Adrenal gland (tissue), 19 donors: ENCODE measurements around the gene ATP1A1. TPM values are rescaled to one million over a fixed set of nuclear protein-coding genes. Genes with fewer than 3 reads are reported as not detected.

ENCODE experiments used
- DNase-seq, 7 donors: peaks; one replicate each; pipeline ENCODE4 v3.0.0-alpha.2; 2019 to 2020
- H3K27ac ChIP-seq, 5 donors: fragments of 200-600 bp; sonication (generic) in 4 of 5; 1 replicate in 3 of 5; 2 replicates in 2 of 5; pipeline versions ENCODE4 v1.5.1 to v1.8.0; 2016 to 2020; ENCODE audit warnings: mild to moderate bottlenecking in 1 of 5
- H3K27me3 ChIP-seq: fragments of 200-600 bp; 2 replicates; pipeline ENCODE4 v1.8.0; 2021
- H3K36me3 ChIP-seq, 2 donors: fragments of 200-600 bp; replicated peaks in 1 of 2; 1 replicate in 1 of 2; 2 replicates in 1 of 2; pipeline versions ENCODE4 v1.5.1 to v1.8.0; 2018 to 2022
- H3K4me1 ChIP-seq, 2 donors: fragments of 200-600 bp; replicated peaks in 1 of 2; 1 replicate in 1 of 2; 2 replicates in 1 of 2; pipeline versions ENCODE4 v1.5.1 to v1.8.0; 2018 to 2021
- H3K4me3 ChIP-seq, 4 donors: fragments of 200-600 bp; sonication (generic) in 3 of 4; one replicate each; pipeline ENCODE4 v1.5.1; 2016 to 2018
- H3K9me3 ChIP-seq, 3 donors: fragments of 200-600 bp; sonication (generic) in 1 of 3; replicated peaks in 1 of 3; 1 replicate in 2 of 3; 2 replicates in 1 of 3; pipeline versions ENCODE4 v1.5.1 to v1.8.0; 2016 to 2021
- POLR2A ChIP-seq, 2 donors: fragments of 450-650 bp; IDR thresholded peaks; one replicate each; pipeline ENCODE4 v1.6.1; 2017; ENCODE audit warnings: antibody characterized with exemption in 2 of 2, mild to moderate bottlenecking in 2 of 2, moderate library complexity in 1 of 2
- WGBS, 4 donors: extraction: QIAGEN DNeasy Blood & Tissue Kit in 2 of 4; methylation state at CpG; one replicate each; pipeline versions ENCODE4 v1.1.5 to v1.1.7; 2013 to 2017; 5-methylcytosine and 5-hydroxymethylcytosine counted together
- intact Hi-C, 2 donors: fragments of 100-400 bp; cut with DNase I; formaldehyde crosslinking; loops; one replicate each; pipeline versions ENCODE4 v1.14.1 to v1.15.0; 2022 to 2023
- long read RNA-seq, 10 donors: library from polyadenylated mRNA in 3 of 10; unstranded in 2 of 10; stranded (forward) in 1 of 10; transcript quantifications; one replicate each; pipeline ENCODE4 v2.0.0 and lab custom pipeline, GENCODE V29; 2021 to 2026
- polyA plus RNA-seq, 3 donors: library from polyadenylated mRNA; stranded (reverse); fragments of 200-250 nt in 2 of 3; fragments of 350-450 nt in 1 of 3; fragmentation: Illumina TruSeq in 1 of 3; extraction: RNeasy Lipid Tissue Mini Kit (QIAGEN cat#74804) in 1 of 3; gene quantifications; one replicate each; pipeline ENCODE4 v1.2.3, GENCODE V29; 2013 to 2014
- total RNA-seq, 9 donors: library from RNA; depleted of rRNA in 4 of 9; stranded (reverse); fragments of >200 nt in 4 of 9; fragments of 120-200 nt in 1 of 9; fragmentation: NEBNext Ultra II Directional in 1 of 9; extraction: Animal tissue kit (Norgen Biotek cat#: 25700) in 1 of 9; gene quantifications; one replicate each; pipeline versions ENCODE4 v1.1.0 to v1.2.4, GENCODE V29; 2013 to 2023
- TF ChIP-seq, protein P1 (sequence below), 6 experiments: fragments of 450-650 bp in 4 of 6; fragments of 200-600 bp in 2 of 6; sonication (generic) in 1 of 6; IDR thresholded peaks; 1 replicate in 5 of 6; 2 replicates in 1 of 6; pipeline versions ENCODE4 v1.5.1 to v1.8.0; 2016 to 2021; ENCODE audit warnings: antibody characterized with exemption in 6 of 6, mild to moderate bottlenecking in 2 of 6, moderate library complexity in 1 of 6
- donor health status: healthy with polysubstance abuse.
- donor health status: Bipolar disorder and iron deficiency.
- donor health status: DM: yes; HTN: yes; CAD: no.
- donor health status: DM: no; HTN: no; CAD: no.
- donor health status: DM: no; HTN: no; CAD: no.
- donor health status: DM: yes; HTN: yes; CAD: no.

The ATP1A1 gene
- 100 to 1,000 TPM; 188 to 377 (median 243) TPM for total RNA-seq
- 100 to 1,000 TPM in 2 of 3 donors, 10 to 100 TPM in 1; 60.7 to 336 (median 109) TPM for polyA plus RNA-seq
- long read RNA-seq, donor 1, transcript ATP1A1-201 (23 exons, 3,654 nt), result major isoform, 85 of 231 reads
- long read RNA-seq, donor 1, partial matches to known transcripts, result 145 of 231 reads
- long read RNA-seq, donor 1, other reads (novel, unspliced or antisense), result 0 of 231 reads
- long read RNA-seq, donor 2, transcript ATP1A1-208 (3 exons, 1,728 nt), result minor isoform, 9 of 165 reads
- long read RNA-seq, donor 2, transcript ATP1A1-201 (23 exons, 3,654 nt), result major isoform, 53 of 165 reads
- long read RNA-seq, donor 2, partial matches to known transcripts, result 102 of 165 reads
- long read RNA-seq, donor 2, other reads (novel, unspliced or antisense), result 0 of 165 reads
- long read RNA-seq, donor 3, transcript ATP1A1-201 (23 exons, 3,654 nt), result major isoform, 81 of 207 reads
- long read RNA-seq, donor 3, partial matches to known transcripts, result 122 of 207 reads
- long read RNA-seq, donor 3, other reads (novel, unspliced or antisense), result 0 of 207 reads
- long read RNA-seq, donor 4, transcript ATP1A1-201 (23 exons, 3,654 nt), result major isoform, 7 of 23 reads
- long read RNA-seq, donor 4, partial matches to known transcripts, result 16 of 23 reads
- long read RNA-seq, donor 4, other reads (novel, unspliced or antisense), result 0 of 23 reads
- long read RNA-seq, donor 5, transcript ATP1A1-201 (23 exons, 3,654 nt), result major isoform, 292 of 330 reads
- long read RNA-seq, donor 5, transcript ATP1A1-211 (23 exons, 3,763 nt), result minor isoform, 5 of 330 reads
- long read RNA-seq, donor 5, partial matches to known transcripts, result 29 of 330 reads
- long read RNA-seq, donor 5, other reads (novel, unspliced or antisense), result 4 of 330 reads
- long read RNA-seq, donor 6, partial matches to known transcripts, result 19 of 26 reads
- long read RNA-seq, donor 6, other reads (novel, unspliced or antisense), result 2 of 26 reads
- long read RNA-seq, donor 7, transcript ATP1A1-201 (23 exons, 3,654 nt), result major isoform, 16 of 103 reads
- long read RNA-seq, donor 7, partial matches to known transcripts, result 85 of 103 reads
- long read RNA-seq, donor 7, other reads (novel, unspliced or antisense), result 0 of 103 reads
- long read RNA-seq, donor 8, transcript ATP1A1-201 (23 exons, 3,654 nt), result major isoform, 99 of 292 reads
- long read RNA-seq, donor 8, partial matches to known transcripts, result 190 of 292 reads
- long read RNA-seq, donor 8, other reads (novel, unspliced or antisense), result 0 of 292 reads
- long read RNA-seq, donor 9, transcript ATP1A1-201 (23 exons, 3,654 nt), result major isoform, 44 of 89 reads
- long read RNA-seq, donor 9, partial matches to known transcripts, result 44 of 89 reads
- long read RNA-seq, donor 9, other reads (novel, unspliced or antisense), result 0 of 89 reads
- long read RNA-seq, donor 10, transcript ATP1A1-201 (23 exons, 3,654 nt), result major isoform, 42 of 111 reads
- long read RNA-seq, donor 10, partial matches to known transcripts, result 69 of 111 reads
- long read RNA-seq, donor 10, other reads (novel, unspliced or antisense), result 0 of 111 reads

DNA sequence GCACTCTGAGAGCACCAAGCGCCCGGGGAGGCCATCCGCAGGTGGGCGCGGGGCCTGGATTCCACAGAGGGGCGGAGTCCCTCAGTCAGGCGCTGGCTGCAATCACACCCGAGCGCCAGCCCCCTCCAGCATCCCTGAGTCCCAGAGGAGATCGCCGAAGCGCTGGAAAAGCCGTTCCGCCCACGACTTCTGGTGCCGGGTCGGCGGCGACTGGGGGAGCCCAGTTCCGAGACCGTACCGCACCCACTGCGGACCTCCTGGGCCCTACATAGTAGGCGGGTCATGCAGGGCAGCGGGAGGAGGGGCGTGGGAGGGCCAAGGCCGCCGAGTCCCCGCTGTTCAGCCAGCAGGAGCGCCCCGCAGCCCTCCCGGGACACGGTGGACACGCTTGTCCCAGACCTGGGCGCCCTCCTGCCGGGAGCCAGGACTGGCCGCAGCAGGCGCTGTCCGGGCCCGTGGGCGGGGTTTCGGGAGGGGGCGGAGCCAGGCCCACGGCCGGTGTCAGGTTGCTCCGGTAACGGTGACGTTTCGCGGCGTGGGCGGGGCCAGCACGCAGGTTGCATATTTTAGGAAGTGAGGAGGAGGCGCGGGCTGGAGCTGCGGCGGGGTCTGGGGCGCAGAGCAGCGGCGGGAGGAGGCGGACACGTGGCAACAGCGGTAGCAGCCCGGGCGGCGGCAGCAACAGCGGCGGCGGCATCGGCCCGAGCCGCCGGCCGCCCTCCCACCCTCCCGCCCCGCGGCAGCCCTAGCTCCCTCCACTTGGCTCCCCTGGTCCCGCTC lies at the start of gene ATP1A1:
Gene ATP1A1 (plus strand): TSS at position 594 of the 780 bp plus-strand sequence. CDS start 268 bp downstream, outside the sequence.
- 2 to 4% (median 2%) methylated on average over 33 to 78 of the region's 78 CpGs for WGBS, 4 donors
- peak; percentile 96 to 99 (median 98) for DNase-seq
- peak within 1 kb of the TSS; percentile 15 to 97 (median 87) for H3K27ac ChIP-seq
- intact Hi-C loops, result no loop called here
- H3K27me3 ChIP-seq, result no peaks in the 10 kb centered on the region
- no peaks in the 10 kb centered on the region for H3K36me3 ChIP-seq
- peak within 1 kb of the TSS; percentile 53 to 98 (median 84) for H3K4me3 ChIP-seq
- H3K9me3 ChIP-seq, result no peaks in the 10 kb centered on the region
- TF ChIP-seq POLR2A (IDR thresholded peaks at IDR 0.05), result peak; percentile 76 to 97
- TF ChIP-seq, protein P1, sequence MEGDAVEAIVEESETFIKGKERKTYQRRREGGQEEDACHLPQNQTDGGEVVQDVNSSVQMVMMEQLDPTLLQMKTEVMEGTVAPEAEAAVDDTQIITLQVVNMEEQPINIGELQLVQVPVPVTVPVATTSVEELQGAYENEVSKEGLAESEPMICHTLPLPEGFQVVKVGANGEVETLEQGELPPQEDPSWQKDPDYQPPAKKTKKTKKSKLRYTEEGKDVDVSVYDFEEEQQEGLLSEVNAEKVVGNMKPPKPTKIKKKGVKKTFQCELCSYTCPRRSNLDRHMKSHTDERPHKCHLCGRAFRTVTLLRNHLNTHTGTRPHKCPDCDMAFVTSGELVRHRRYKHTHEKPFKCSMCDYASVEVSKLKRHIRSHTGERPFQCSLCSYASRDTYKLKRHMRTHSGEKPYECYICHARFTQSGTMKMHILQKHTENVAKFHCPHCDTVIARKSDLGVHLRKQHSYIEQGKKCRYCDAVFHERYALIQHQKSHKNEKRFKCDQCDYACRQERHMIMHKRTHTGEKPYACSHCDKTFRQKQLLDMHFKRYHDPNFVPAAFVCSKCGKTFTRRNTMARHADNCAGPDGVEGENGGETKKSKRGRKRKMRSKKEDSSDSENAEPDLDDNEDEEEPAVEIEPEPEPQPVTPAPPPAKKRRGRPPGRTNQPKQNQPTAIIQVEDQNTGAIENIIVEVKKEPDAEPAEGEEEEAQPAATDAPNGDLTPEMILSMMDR (IDR thresholded peaks at IDR 0.05), result no peak
- H3K4me1 ChIP-seq, result peaks cover 30 to 35% of the 10 kb centered on the region in 2 donors

DNA sequence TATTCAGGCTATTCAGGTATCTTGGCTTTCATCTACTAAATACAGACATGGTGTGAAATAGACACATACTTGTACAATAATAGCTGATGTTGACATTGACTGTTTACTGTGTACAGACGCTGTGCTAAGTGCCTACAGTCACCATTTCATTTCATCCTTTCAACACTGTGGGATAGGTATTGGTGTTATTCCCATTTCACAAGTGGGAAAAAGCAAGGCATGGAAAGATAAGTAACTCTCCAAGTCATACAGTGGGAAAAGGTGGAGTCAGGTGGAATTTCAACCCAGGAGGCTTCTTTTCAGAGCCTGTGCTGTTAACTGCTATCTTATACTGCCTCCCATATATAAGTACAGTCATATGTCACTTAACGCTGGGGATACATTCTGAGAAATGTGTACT lies 49.6 kb upstream of the ATP1A1 start:
- Histone ChIP-seq H3K36me3 (no peaks in the 10 kb centered on the region), H3K27ac (no peak overlapping the region), H3K27me3 (no peaks in the 10 kb centered on the region), H3K9me3 (no peaks in the 10 kb centered on the region), H3K4me1 (no peaks in the 10 kb centered on the region), H3K4me3 (no peak overlapping the region)
- intact Hi-C loops, result no loop called here
- WGBS, 4 donors, result 87 to 95% (median 92%) methylated on average over 2 of the region's 2 CpGs
- TF ChIP-seq POLR2A (IDR thresholded peaks at IDR 0.05), result no peak
- TF ChIP-seq, protein P1 (IDR thresholded peaks at IDR 0.05), result no peak
- no peak for DNase-seq

DNA sequence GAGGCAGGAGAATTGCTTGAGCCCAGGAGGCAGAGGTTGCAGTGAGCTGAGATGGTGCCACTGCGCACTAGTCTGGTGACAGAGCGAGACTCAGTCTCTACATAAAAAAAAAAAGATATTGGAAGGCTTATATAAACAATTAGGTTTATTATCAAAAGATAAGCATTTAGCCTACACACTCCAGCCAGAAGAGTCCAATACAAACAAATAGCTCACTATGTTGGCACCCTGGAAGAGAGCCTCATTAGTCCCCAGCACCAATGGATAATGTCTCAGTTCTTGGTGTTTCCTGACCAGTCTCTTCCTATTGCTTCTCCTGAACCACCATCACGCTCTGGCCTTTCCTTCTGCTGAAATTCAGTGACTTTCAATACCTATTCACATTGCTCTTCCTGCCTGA lies 48.6 kb upstream of the ATP1A1 start:
- 88 to 100% (median 91%) methylated on average over 3 of the region's 3 CpGs for WGBS, 4 donors
- H3K4me3 ChIP-seq, result no peak overlapping the region
- no peaks in the 10 kb centered on the region for H3K27me3 ChIP-seq
- no peak for DNase-seq
- TF ChIP-seq, protein P1 (IDR thresholded peaks at IDR 0.05), result no peak
- no peak for TF ChIP-seq POLR2A (IDR thresholded peaks at IDR 0.05)
- H3K27ac ChIP-seq, result no peak overlapping the region
- intact Hi-C loops, result no loop called here
- no peaks in the 10 kb centered on the region for H3K36me3 ChIP-seq
- H3K4me1 ChIP-seq, result no peaks in the 10 kb centered on the region
- no peaks in the 10 kb centered on the region for H3K9me3 ChIP-seq
